ENCODE data around the gene LSS.

The LSS gene

GRCh38 chr21:46228345-46229051, at the start of gene LSS:
LSS (minus strand) TSS chr21:46228774; CDS start chr21:46228745, 29 bp downstream.
- DNase-seq = peak; percentile 98

- DNase-seq = no peak
Observed at GRCh38 chr21:46274797-46275390, 46.3 kb upstream of the LSS start.

GRCh38 chr21:46273341-46273740, 44.8 kb upstream of the LSS start:
- no peak for DNase-seq

- no peak for DNase-seq
Observed at GRCh38 chr21:46269466-46269865, 40.9 kb upstream of the LSS start.

- no peak for DNase-seq
Observed at GRCh38 chr21:46268371-46268770, 39.8 kb upstream of the LSS start.

GRCh38 chr21:46266946-46267345, 38.4 kb upstream of the LSS start:
- no peak for DNase-seq

GRCh38 chr21:46265736-46266525, 37.4 kb upstream of the LSS start:
- DNase-seq = no peak

GRCh38 chr21:46264690-46265144, 36.1 kb upstream of the LSS start:
- DNase-seq = no peak

- DNase-seq = no peak
Observed at GRCh38 chr21:46264046-46264689, 35.6 kb upstream of the LSS start.

- no peak for DNase-seq
Observed at GRCh38 chr21:46256501-46256994, 28.0 kb upstream of the LSS start.

- no peak for DNase-seq
Observed at GRCh38 chr21:46255758-46256337, 27.3 kb upstream of the LSS start.

- DNase-seq = no peak
Observed at GRCh38 chr21:46255166-46255565, 26.6 kb upstream of the LSS start.

- DNase-seq = no peak
Observed at GRCh38 chr21:46254208-46254975, 25.8 kb upstream of the LSS start.

GRCh38 chr21:46253610-46254124, 25.1 kb upstream of the LSS start:
- DNase-seq = peak; percentile 65

GRCh38 chr21:46252840-46253239, 24.3 kb upstream of the LSS start:
- no peak for DNase-seq

- DNase-seq = no peak
Observed at GRCh38 chr21:46250146-46250725, 21.7 kb upstream of the LSS start.

GRCh38 chr21:46248827-46249226, 20.3 kb upstream of the LSS start:
- DNase-seq = no peak

GRCh38 chr21:46248422-46248782, 19.8 kb upstream of the LSS start:
- no peak for DNase-seq

- no peak for DNase-seq
Observed at GRCh38 chr21:46247699-46248421, 19.3 kb upstream of the LSS start.

GRCh38 chr21:46246345-46246744, 17.8 kb upstream of the LSS start:
- DNase-seq = no peak

Data from CD4-positive, alpha-beta T cell treated with Interleukin-10 for 1 hour (primary cell).